Gastroesophageal sphincter (tissue), 3 donors: ENCODE results near the gene LNP1.
"Not testable (repeated sequence)": the region's sequence is repeated elsewhere in the genome, so short reads cannot be mapped to it uniquely, and the experiment has no call there.

ENCODE experiments used
- EP300 ChIP-seq: sonication (generic); formaldehyde crosslinking; IDR thresholded peaks from one replicate; pipeline ENCODE4 v1.6.1; 2017; ENCODE audit warnings: antibody characterized with exemption, mild to moderate bottlenecking
- POLR2A ChIP-seq, 2 donors: fragments of 450-650 bp; IDR thresholded peaks; one replicate each; pipeline ENCODE4 v1.6.1; 2017; ENCODE audit warnings: antibody characterized with exemption in 2 of 2, mild to moderate bottlenecking in 2 of 2, moderate library complexity in 1 of 2
- TF ChIP-seq, protein P1 (sequence below), 4 experiments: fragments of 200-600 bp in 2 of 4; fragments of 450-650 bp in 2 of 4; sonication (generic) in 1 of 4; IDR thresholded peaks; one replicate each; pipeline ENCODE4 v1.5.1; 2017 to 2019; ENCODE audit warnings: antibody characterized with exemption in 4 of 4, mild to moderate bottlenecking in 2 of 4, moderate library complexity in 2 of 4

DNA sequence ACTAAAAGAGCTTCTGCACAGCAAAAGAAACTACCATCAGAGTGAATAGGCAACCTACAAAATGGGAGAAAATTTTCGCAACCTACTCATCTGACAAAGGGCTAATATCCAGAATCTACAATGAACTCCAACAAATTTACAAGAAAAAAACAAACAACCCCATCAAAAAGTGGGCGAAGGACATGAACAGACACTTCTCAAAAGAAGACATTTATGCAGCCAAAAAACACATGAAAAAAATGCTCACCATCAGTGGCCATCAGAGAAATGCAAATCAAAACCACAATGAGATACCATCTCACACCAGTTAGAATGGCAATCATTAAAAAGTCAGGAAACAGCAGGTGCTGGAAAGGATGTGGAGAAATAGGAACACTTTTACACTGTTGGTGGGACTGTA is 49.6 kb upstream of the LNP1 start:
- TF ChIP-seq, protein P1, sequence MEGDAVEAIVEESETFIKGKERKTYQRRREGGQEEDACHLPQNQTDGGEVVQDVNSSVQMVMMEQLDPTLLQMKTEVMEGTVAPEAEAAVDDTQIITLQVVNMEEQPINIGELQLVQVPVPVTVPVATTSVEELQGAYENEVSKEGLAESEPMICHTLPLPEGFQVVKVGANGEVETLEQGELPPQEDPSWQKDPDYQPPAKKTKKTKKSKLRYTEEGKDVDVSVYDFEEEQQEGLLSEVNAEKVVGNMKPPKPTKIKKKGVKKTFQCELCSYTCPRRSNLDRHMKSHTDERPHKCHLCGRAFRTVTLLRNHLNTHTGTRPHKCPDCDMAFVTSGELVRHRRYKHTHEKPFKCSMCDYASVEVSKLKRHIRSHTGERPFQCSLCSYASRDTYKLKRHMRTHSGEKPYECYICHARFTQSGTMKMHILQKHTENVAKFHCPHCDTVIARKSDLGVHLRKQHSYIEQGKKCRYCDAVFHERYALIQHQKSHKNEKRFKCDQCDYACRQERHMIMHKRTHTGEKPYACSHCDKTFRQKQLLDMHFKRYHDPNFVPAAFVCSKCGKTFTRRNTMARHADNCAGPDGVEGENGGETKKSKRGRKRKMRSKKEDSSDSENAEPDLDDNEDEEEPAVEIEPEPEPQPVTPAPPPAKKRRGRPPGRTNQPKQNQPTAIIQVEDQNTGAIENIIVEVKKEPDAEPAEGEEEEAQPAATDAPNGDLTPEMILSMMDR (IDR thresholded peaks at IDR 0.05) = not testable (repeated sequence)
- not testable (repeated sequence) for TF ChIP-seq POLR2A (IDR thresholded peaks at IDR 0.05); EP300
